Kidney glomerular epithelial cell (primary cell): Measurements from ENCODE around the gene MT3.
"Not testable (repeated sequence)": the region's sequence is repeated elsewhere in the genome, so short reads cannot be mapped to it uniquely, and the experiment has no call there.

Source experiments
- DNase-seq: peaks from one replicate; lab custom pipeline; 2025; lab: John Stamatoyannopoulos, UW

MT3 gene

GRCh38 chr16:56580391-56581048 is 8.8 kb upstream of the MT3 start:
- DNase-seq = no peak

- DNase-seq = not testable (repeated sequence)
Measured at GRCh38 chr16:56582911-56583310, 6.4 kb upstream of the MT3 start.

- DNase-seq = no peak
Measured at GRCh38 chr16:56583351-56584168, 5.8 kb upstream of the MT3 start.

GRCh38 chr16:56584276-56584675 is 5.1 kb upstream of the MT3 start:
- DNase-seq = no peak

GRCh38 chr16:56588781-56589140 is 567 bp upstream of the MT3 start:
- no peak for DNase-seq

GRCh38 chr16:56591377-56592060 is 2.2 kb downstream of the MT3 start:
- DNase-seq = no peak

- no peak for DNase-seq
Measured at GRCh38 chr16:56593573-56594291, 4.4 kb downstream of the MT3 start.

- no peak for DNase-seq
Measured at GRCh38 chr16:56594292-56594619, 4.9 kb downstream of the MT3 start.

- peak; percentile 43 for DNase-seq
Measured at GRCh38 chr16:56600398-56600999, 11.2 kb downstream of the MT3 start.

- no peak for DNase-seq
Measured at GRCh38 chr16:56601325-56601724, 12.0 kb downstream of the MT3 start.

GRCh38 chr16:56603589-56603988 is 14.3 kb downstream of the MT3 start:
- peak; percentile 26 for DNase-seq

GRCh38 chr16:56604966-56605365 is 15.6 kb downstream of the MT3 start:
- no peak for DNase-seq

GRCh38 chr16:56605475-56605874 is 16.1 kb downstream of the MT3 start:
- DNase-seq = no peak

- peak; percentile 50 for DNase-seq
Measured at GRCh38 chr16:56606071-56606475, 16.7 kb downstream of the MT3 start.

GRCh38 chr16:56606476-56607108 is 17.3 kb downstream of the MT3 start:
- DNase-seq = peak; percentile 80

- peak; percentile 94 for DNase-seq
Measured at GRCh38 chr16:56607109-56607618, 17.8 kb downstream of the MT3 start.

- DNase-seq = peak; percentile 53
Measured at GRCh38 chr16:56607675-56608042, 18.3 kb downstream of the MT3 start.

GRCh38 chr16:56608043-56608875 is 18.9 kb downstream of the MT3 start, which contains the start of gene MT2A:
MT2A (plus strand) TSS chr16:56608584; CDS start chr16:56608656, 72 bp downstream.
- peak; percentile 97 for DNase-seq

GRCh38 chr16:56608876-56609462 is 19.6 kb downstream of the MT3 start:
- DNase-seq = no peak

- no peak for DNase-seq
Measured at GRCh38 chr16:56609463-56609921, 20.2 kb downstream of the MT3 start.
